ENCODE measurements around the gene NSUN3. TPM values are rescaled to one million over a fixed set of nuclear protein-coding genes. Genes with fewer than 3 reads are reported as not detected.
"Not testable (repeated sequence)": the region's sequence is repeated elsewhere in the genome, so short reads cannot be mapped to it uniquely, and the experiment has no call there.

The NSUN3 gene
- total RNA-seq, 2 experiments from 2014 or later = 11.9 to 15.5 TPM

- no peak for DNase-seq
- peak; percentile 64 for TF ChIP-seq CTCF (IDR thresholded peaks at IDR 0.05)
- intact Hi-C loops (cut with micrococcal nuclease) = loop anchor here (1.0 kb wide), 1 partner anchor 65 kb away; no protein-coding TSS in a partner anchor
- peaks cover 51% of the 10 kb centered on the region for H3K36me3 Mint-ChIP-seq (ENCODE audit: low read depth)
- ChIA-PET POLR2A (interaction anchor here (1.2 to 1.4 kb wide), 2 partner anchors 26 to 56 kb away, joined by 3 read pairs; no protein-coding TSS in a partner anchor), CTCF (interaction anchor here (0.6 to 11.1 kb wide), 22 partner anchors 9 to 98 kb away, joined by 3 to 99 read pairs (median 4); partner anchors contain the start of gene ARL13B)
- no peak for ATAC-seq
- no peak overlapping the region for H3K4me3 Mint-ChIP-seq
- peak overlapping the region; percentile 7 for H3K27ac Mint-ChIP-seq
- H3K27me3 Mint-ChIP-seq = no peaks in the 10 kb centered on the region
- peaks cover 2% of the 10 kb centered on the region for H3K9me3 Mint-ChIP-seq
- peaks cover 78% of the 10 kb centered on the region for H3K4me1 Mint-ChIP-seq (ENCODE audit: low read depth)
Measured at GRCh38 chr3:94069194-94069813, 6.4 kb downstream of the NSUN3 start.

- Mint-ChIP-seq H3K36me3 (ENCODE audit: low read depth) (peaks cover 53% of the 10 kb centered on the region), H3K4me3 (no peak overlapping the region), H3K27ac (peak overlapping the region; percentile 57), H3K4me1 (ENCODE audit: low read depth) (peaks cover 74% of the 10 kb centered on the region), H3K9me3 (peaks cover 2% of the 10 kb centered on the region), H3K27me3 (no peaks in the 10 kb centered on the region)
- intact Hi-C loops (cut with micrococcal nuclease) = no loop called here
- peak; percentile 34 for ATAC-seq
- POLR2A ChIA-PET = interaction anchor here (0.6 to 1.4 kb wide), 4 partner anchors 25 to 162 kb away, joined by 3 read pairs; no protein-coding TSS in a partner anchor
- TF ChIP-seq CTCF (IDR thresholded peaks at IDR 0.05) = no peak
- CTCF ChIA-PET = interaction anchor here (1.1 to 11.1 kb wide), 14 partner anchors 8 to 90 kb away, joined by 3 to 99 read pairs (median 6); partner anchors contain the start of gene ARL13B
- DNase-seq = no peak
Measured at GRCh38 chr3:94070341-94070911, 7.6 kb downstream of the NSUN3 start.

- H3K9me3 Mint-ChIP-seq = peaks cover 2% of the 10 kb centered on the region
- ChIA-PET CTCF (interaction anchor here (1.3 to 11.1 kb wide), 2 partner anchors 58 to 71 kb away, joined by 3 to 99 read pairs; no protein-coding TSS in a partner anchor), POLR2A (interaction anchor here (1.3 to 1.4 kb wide), 2 partner anchors 9 to 15 kb away, joined by 3 to 4 read pairs; partner anchors contain the start of genes DHFR2 and NSUN3)
- ATAC-seq = peak; percentile 81
- DNase-seq = peak; percentile 9
- H3K36me3 Mint-ChIP-seq (ENCODE audit: low read depth) = peaks cover 58% of the 10 kb centered on the region
- peak overlapping the region; percentile 4 for H3K27ac Mint-ChIP-seq
- intact Hi-C loops (cut with micrococcal nuclease) = no loop called here
- H3K4me3 Mint-ChIP-seq = no peak overlapping the region
- no peak for TF ChIP-seq CTCF (IDR thresholded peaks at IDR 0.05)
- H3K27me3 Mint-ChIP-seq = no peaks in the 10 kb centered on the region
- H3K4me1 Mint-ChIP-seq (ENCODE audit: low read depth) = peaks cover 66% of the 10 kb centered on the region
Measured at GRCh38 chr3:94071713-94072284, 8.9 kb downstream of the NSUN3 start.

GRCh38 chr3:94076055-94076454 is 13.2 kb downstream of the NSUN3 start:
- TF ChIP-seq CTCF (IDR thresholded peaks at IDR 0.05) = no peak
- peaks cover 51% of the 10 kb centered on the region for H3K36me3 Mint-ChIP-seq (ENCODE audit: low read depth)
- intact Hi-C loops (cut with micrococcal nuclease) = no loop called here

GRCh38 chr3:94080552-94080951 is 17.7 kb downstream of the NSUN3 start:
- CTCF ChIA-PET = interaction anchor here (1.1 kb wide), 1 partner anchor 11 kb away, joined by 6 read pairs; no protein-coding TSS in a partner anchor
- POLR2A ChIA-PET = interaction anchor here (1.9 kb wide), 1 partner anchor 18 kb away, joined by 5 read pairs; the partner anchor contains the start of genes DHFR2 and NSUN3
- not testable (repeated sequence) for H3K27me3 Mint-ChIP-seq

More at GRCh38 chr3:94076055-94076454, 13.2 kb downstream of the NSUN3 start:
- H3K9me3 Mint-ChIP-seq = no peaks in the 10 kb centered on the region
- no peak overlapping the region for H3K4me3 Mint-ChIP-seq
- H3K4me1 Mint-ChIP-seq (ENCODE audit: low read depth) = peaks cover 67% of the 10 kb centered on the region
- ChIA-PET POLR2A (no interaction called here), CTCF (no interaction called here)
- ATAC-seq = no peak
- no peaks in the 10 kb centered on the region for H3K27me3 Mint-ChIP-seq
- no peak for DNase-seq
- H3K27ac Mint-ChIP-seq = no peak overlapping the region

More at GRCh38 chr3:94080552-94080951, 17.7 kb downstream of the NSUN3 start:
- intact Hi-C loops (cut with micrococcal nuclease); H3K4me3 Mint-ChIP-seq; H3K9me3 Mint-ChIP-seq; H3K27ac Mint-ChIP-seq; ATAC-seq: not testable (repeated sequence)
- Mint-ChIP-seq H3K4me1 (ENCODE audit: low read depth) (peaks cover 54% of the 10 kb centered on the region), H3K36me3 (ENCODE audit: low read depth) (peaks cover 21% of the 10 kb centered on the region)
- DNase-seq = peak; percentile 13

Measured in activated CD8-positive, alpha-beta T cell treated with anti-CD3 and anti-CD28 coated beads for 36 hours (primary cell).